KOPT-K1 (cell line): Measurements from ENCODE around the gene NUP62CL.

Experiments used
- H3K27ac ChIP-seq: fragments of 200-600 bp; sonication (generic); 2 replicates; pipeline ENCODE4 v1.5.1; 2016; ENCODE audit warnings: antibody characterized with exemption, mild to moderate bottlenecking, low read depth, low read length; ENCODE audit not compliant: poor library complexity, severe bottlenecking
- H3K36me3 ChIP-seq: fragments of 200-600 bp; sonication (generic); 2 replicates; pipeline ENCODE4 v1.5.1; 2017; ENCODE audit warnings: antibody characterized with exemption, mild to moderate bottlenecking, low read length, moderate library complexity; ENCODE audit not compliant: insufficient read depth
- H3K9me3 ChIP-seq: fragments of 200-600 bp; sonication (generic); 2 replicates; pipeline ENCODE4 v1.5.1; 2017; ENCODE audit warnings: antibody characterized with exemption, low read length, mild to moderate bottlenecking; ENCODE audit not compliant: insufficient read depth, poor library complexity, severe bottlenecking

The NUP62CL gene

DNA sequence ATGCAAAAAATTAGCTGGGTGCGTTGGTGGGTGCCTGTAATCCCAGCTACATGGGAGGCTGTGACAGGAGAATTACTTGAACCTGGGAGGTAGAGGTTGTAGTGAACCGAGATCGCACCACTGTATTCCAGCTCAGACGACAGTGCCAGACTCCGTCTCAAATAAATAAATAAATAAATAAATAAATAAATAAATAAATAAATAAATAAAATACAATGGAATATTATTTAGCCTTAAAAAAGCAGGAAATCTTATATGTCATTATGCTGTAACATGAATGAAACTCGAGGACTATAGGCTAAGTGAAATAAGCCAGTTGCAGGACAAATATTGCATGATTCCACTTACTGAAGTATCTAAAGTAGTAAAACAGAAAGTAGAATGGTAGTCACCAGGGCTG is 130.1 kb downstream of the NUP62CL start:
- Histone ChIP-seq H3K36me3 (no peaks in the 10 kb centered on the region; the same call in 1 of the 2 replicates), H3K9me3 (peaks cover 11% of the 10 kb centered on the region), H3K27ac (no peak overlapping the region)
